Mesenchymal stem cell (in vitro differentiated cells and primary cell): ENCODE data around the gene CDA.

Experiments used
- DNase-seq: peaks from one replicate; pipeline ENCODE4 v3.0.0-alpha.2; 2013
- H2AFZ ChIP-seq: one replicate; pipeline ENCODE4 v1.6.1; 2013; ENCODE audit warnings: low read depth, mild to moderate bottlenecking, control low read depth, inconsistent platforms, low read length, moderate library complexity
- H2AK5ac ChIP-seq: 2 replicates; pipeline ENCODE4 v1.6.1; 2013; ENCODE audit warnings: low read length, moderate library complexity, mild to moderate bottlenecking, inconsistent platforms; ENCODE audit not compliant: severe bottlenecking
- H2BK120ac ChIP-seq: one replicate; pipeline ENCODE4 v1.6.1; 2013; ENCODE audit warnings: low read depth, mild to moderate bottlenecking, inconsistent platforms, low read length, moderate library complexity
- H2BK12ac ChIP-seq, 2 experiments: one replicate each; pipeline ENCODE4 v1.6.1; 2013; ENCODE audit warnings: inconsistent platforms in 2 of 2, low read length in 2 of 2, mild to moderate bottlenecking in 2 of 2, moderate library complexity in 2 of 2, control low read depth in 1 of 2
- H2BK15ac ChIP-seq: one replicate; pipeline ENCODE4 v1.6.1; 2013; ENCODE audit warnings: mild to moderate bottlenecking, low read depth, inconsistent platforms; ENCODE audit not compliant: poor library complexity, severe bottlenecking
- H2BK5ac ChIP-seq: 2 replicates; pipeline ENCODE4 v1.6.1; 2013; ENCODE audit warnings: low read depth, mild to moderate bottlenecking, low read length, control low read depth, inconsistent platforms; ENCODE audit not compliant: poor library complexity, severe bottlenecking
- H3K14ac ChIP-seq, 2 experiments: one replicate each; pipeline ENCODE4 v1.6.1; 2013; ENCODE audit warnings: inconsistent platforms in 2 of 2, low read length in 2 of 2, control low read depth in 1 of 2, mild to moderate bottlenecking in 1 of 2, moderate library complexity in 1 of 2
- H3K18ac ChIP-seq, 2 experiments: one replicate each; pipeline ENCODE4 v1.6.1; 2013; ENCODE audit warnings: inconsistent platforms in 2 of 2, low read length in 2 of 2, control low read depth in 1 of 2, low read depth in 1 of 2, mild to moderate bottlenecking in 1 of 2
- H3K23ac ChIP-seq, 2 experiments: one replicate each; pipeline ENCODE4 v1.6.1; 2013; ENCODE audit warnings: inconsistent platforms in 2 of 2, low read length in 2 of 2, mild to moderate bottlenecking in 2 of 2, moderate library complexity in 2 of 2, control low read depth in 1 of 2
- H3K27ac ChIP-seq: 2 replicates; pipeline ENCODE4 v1.5.1; 2013; ENCODE audit warnings: mild to moderate bottlenecking, moderate library complexity, low read length, control low read depth, inconsistent platforms; ENCODE audit not compliant: poor library complexity, severe bottlenecking
- H3K27me3 ChIP-seq, 2 experiments: 2 replicates each; pipeline versions ENCODE4 v1.6.1 to v1.7.0; 2013; ENCODE audit warnings: low read length in 2 of 2, mild to moderate bottlenecking in 2 of 2, moderate library complexity in 2 of 2, control low read depth in 1 of 2, inconsistent platforms in 1 of 2; ENCODE audit not compliant: control insufficient read depth in 1 of 2, insufficient read depth in 1 of 2
- H3K36me3 ChIP-seq, 2 experiments: 2 replicates each; pipeline versions ENCODE4 v1.6.1 to v1.7.0; 2013; ENCODE audit warnings: low read length in 2 of 2, control low read depth in 1 of 2, inconsistent platforms in 1 of 2, low read depth in 1 of 2, mild to moderate bottlenecking in 1 of 2; ENCODE audit not compliant: insufficient read depth in 2 of 2, control insufficient read depth in 1 of 2
- H3K4ac ChIP-seq, 2 experiments: one replicate each; pipeline ENCODE4 v1.6.1; 2013; ENCODE audit warnings: inconsistent platforms in 2 of 2, low read length in 2 of 2, mild to moderate bottlenecking in 2 of 2, moderate library complexity in 2 of 2, control low read depth in 1 of 2, low read depth in 1 of 2
- H3K4me1 ChIP-seq: 2 replicates; pipeline ENCODE4 v1.6.1; 2013; ENCODE audit warnings: low read depth, low read length, control low read depth; ENCODE audit not compliant: control insufficient read depth, insufficient read depth
- H3K4me2 ChIP-seq: 2 replicates; pipeline ENCODE4 v1.6.1; 2013; ENCODE audit warnings: low read length, mild to moderate bottlenecking, inconsistent platforms; ENCODE audit not compliant: poor library complexity, severe bottlenecking
- H3K4me3 ChIP-seq, 2 experiments: 2 replicates each; pipeline versions ENCODE4 v1.5.1 to v1.7.0; 2013; ENCODE audit warnings: low read length in 2 of 2, mild to moderate bottlenecking in 2 of 2, control low read depth in 1 of 2, low read depth in 1 of 2; ENCODE audit not compliant: insufficient read depth in 1 of 2
- H3K79me1 ChIP-seq: replicated peaks from 2 replicates; pipeline ENCODE4 v1.6.1; 2013; ENCODE audit warnings: mild to moderate bottlenecking, control low read depth, low read length, inconsistent platforms; ENCODE audit not compliant: poor library complexity, severe bottlenecking
- H3K9ac ChIP-seq: 2 replicates; pipeline ENCODE4 v1.7.0; 2013; ENCODE audit warnings: mild to moderate bottlenecking, low read length, moderate library complexity
- H3K9me3 ChIP-seq: 2 replicates; pipeline ENCODE4 v1.7.0; 2013; ENCODE audit warnings: mild to moderate bottlenecking, low read length; ENCODE audit not compliant: control insufficient read depth
- H4K8ac ChIP-seq: one replicate; pipeline ENCODE4 v1.6.1; 2013; ENCODE audit warnings: inconsistent platforms, mild to moderate bottlenecking, low read length, moderate library complexity
- H4K91ac ChIP-seq: one replicate; pipeline ENCODE4 v1.6.1; 2013; ENCODE audit warnings: mild to moderate bottlenecking, low read length, inconsistent platforms
- WGBS: methylation state at CpG from one replicate; pipeline ENCODE4 v1.1.7; 2013; ENCODE audit warnings: mixed read lengths; 5-methylcytosine and 5-hydroxymethylcytosine counted together

CDA gene

DNA sequence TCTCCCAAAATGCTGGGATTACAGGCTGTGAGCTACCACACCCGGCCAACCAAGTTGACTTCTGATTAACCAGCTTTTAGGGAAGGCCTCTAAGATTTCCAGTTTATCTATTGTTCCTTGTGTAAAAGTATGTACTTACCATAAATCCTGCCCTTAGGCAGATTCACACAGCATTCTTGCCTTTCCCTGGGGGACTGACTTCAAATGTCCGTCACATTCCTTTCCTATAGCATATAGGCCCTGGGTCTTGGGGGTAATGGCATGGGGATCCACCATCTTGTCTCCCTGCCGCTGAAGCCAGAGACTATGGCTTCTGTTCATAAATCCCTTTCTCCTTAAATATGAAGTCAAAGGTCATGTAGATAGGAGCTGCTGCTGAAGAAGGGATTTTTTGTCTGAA is 43.5 kb downstream of the CDA start:
- Histone ChIP-seq H4K8ac (no peak overlapping the region), H4K91ac (no peak overlapping the region), H3K9ac (no peak overlapping the region), H3K4me3 (no peak overlapping the region), H2BK5ac (no peak overlapping the region), H2AK5ac (no peak overlapping the region), H3K14ac (no peak overlapping the region), H3K36me3 (peaks cover 8 to 10% of the 10 kb centered on the region in 2 experiments), H2AFZ (no peak overlapping the region), H3K79me1 (peaks cover 11% of the 10 kb centered on the region), H3K18ac (no peak overlapping the region), H3K9me3 (no peaks in the 10 kb centered on the region), H2BK120ac (no peak overlapping the region), H2BK15ac (no peak overlapping the region), H3K27ac (no peak overlapping the region), H3K4me1 (peaks cover 8% of the 10 kb centered on the region), H3K4me2 (no peak overlapping the region), H2BK12ac (no peak overlapping the region), H3K4ac (no peak overlapping the region), H3K23ac (no peak overlapping the region), H3K27me3 (no peaks in the 10 kb centered on the region)
- WGBS = 93% methylated on average over 2 of the region's 3 CpGs
- DNase-seq = no peak

- peaks cover 11% of the 10 kb centered on the region for H3K79me1 ChIP-seq
- H3K4me1 ChIP-seq = peaks cover 8% of the 10 kb centered on the region
- peak within 1 kb of the TSS; percentile 83 to 99 for H3K4me3 ChIP-seq
- peaks cover 17 to 20% of the 10 kb centered on the region in 2 experiments for H3K36me3 ChIP-seq
- H3K27ac ChIP-seq = peak within 1 kb of the TSS; percentile 35
- no peak within 1 kb of the TSS for H2BK120ac ChIP-seq
- WGBS = 3% methylated on average over 70 of the region's 93 CpGs
- peak within 1 kb of the TSS; percentile 15 to 52 for H2BK12ac ChIP-seq
- peak within 1 kb of the TSS; percentile 90 to 94 for H3K18ac ChIP-seq
- peak; percentile 59 for DNase-seq
- H3K4ac ChIP-seq = peak within 1 kb of the TSS; percentile 65 to 85
- peak within 1 kb of the TSS; percentile 80 for H3K9ac ChIP-seq
- no peaks in the 10 kb centered on the region for H3K27me3 ChIP-seq
- H3K9me3 ChIP-seq = no peaks in the 10 kb centered on the region
- H2AK5ac ChIP-seq = no peak within 1 kb of the TSS
- H4K8ac ChIP-seq = peak within 1 kb of the TSS; percentile 93
- peak within 1 kb of the TSS; percentile 72 for H4K91ac ChIP-seq
- peak within 1 kb of the TSS; percentile 87 for H3K4me2 ChIP-seq
- peak within 1 kb of the TSS in 1 of 2 experiments; percentile 57 for H3K23ac ChIP-seq
- H3K14ac ChIP-seq = peak within 1 kb of the TSS in 1 of 2 experiments; percentile 68
- no peak within 1 kb of the TSS for H2BK15ac ChIP-seq
- peak within 1 kb of the TSS; percentile 100 for H2AFZ ChIP-seq
- H2BK5ac ChIP-seq = peak within 1 kb of the TSS; percentile 71
Measured at GRCh38 chr1:20633190-20634064, 44.5 kb downstream of the CDA start, which contains the start of gene PINK1. Gene PINK1, plus strand, starts transcription at chr1:20633458. Its CDS starts 91 bp downstream, at chr1:20633549.

- DNase-seq = no peak
- peak overlapping the region; percentile 87 for H3K4me2 ChIP-seq
- H3K4me3 ChIP-seq = peak overlapping the region; percentile 37 to 83
- H3K4ac ChIP-seq = no peak overlapping the region
- H3K9me3 ChIP-seq = no peaks in the 10 kb centered on the region
- H3K4me1 ChIP-seq = peaks cover 8% of the 10 kb centered on the region
- peaks cover 11% of the 10 kb centered on the region for H3K79me1 ChIP-seq
- peaks cover 23 to 27% of the 10 kb centered on the region in 2 experiments for H3K36me3 ChIP-seq
- H3K27me3 ChIP-seq = no peaks in the 10 kb centered on the region
- H2BK15ac ChIP-seq = no peak overlapping the region
- peak overlapping the region; percentile 35 for H3K27ac ChIP-seq
- no peak overlapping the region for H2BK120ac ChIP-seq
- no peak overlapping the region for H3K18ac ChIP-seq
- H2BK12ac ChIP-seq = no peak overlapping the region
- WGBS = 1% methylated on average over 11 of the region's 11 CpGs
- H4K91ac ChIP-seq = no peak overlapping the region
- H2BK5ac ChIP-seq = no peak overlapping the region
- H3K23ac ChIP-seq = no peak overlapping the region
- no peak overlapping the region for H2AK5ac ChIP-seq
- H2AFZ ChIP-seq = peak overlapping the region; percentile 72
- no peak overlapping the region for H3K14ac ChIP-seq
- peak overlapping the region; percentile 45 for H4K8ac ChIP-seq
- H3K9ac ChIP-seq = peak overlapping the region; percentile 80
Measured at GRCh38 chr1:20634065-20634593, 45.2 kb downstream of the CDA start.

GRCh38 chr1:20634594-20635084 is 45.7 kb downstream of the CDA start:
- peaks cover 28 to 32% of the 10 kb centered on the region in 2 experiments for H3K36me3 ChIP-seq
- H3K23ac ChIP-seq = no peak overlapping the region
- no peaks in the 10 kb centered on the region for H3K27me3 ChIP-seq
- H3K18ac ChIP-seq = no peak overlapping the region
- peak; percentile 54 for DNase-seq
- H2AFZ ChIP-seq = no peak overlapping the region
- H3K4me1 ChIP-seq = peaks cover 8% of the 10 kb centered on the region
- no peak overlapping the region for H3K27ac ChIP-seq
- peaks cover 11% of the 10 kb centered on the region for H3K79me1 ChIP-seq
- H3K9me3 ChIP-seq = no peaks in the 10 kb centered on the region
- no peak overlapping the region for H3K14ac ChIP-seq
- WGBS = 14% methylated on average over 4 of the region's 4 CpGs
- no peak overlapping the region for H2AK5ac ChIP-seq
- no peak overlapping the region for H4K91ac ChIP-seq
- no peak overlapping the region for H2BK120ac ChIP-seq
- H2BK12ac ChIP-seq = no peak overlapping the region
- H4K8ac ChIP-seq = no peak overlapping the region
- H3K4me3 ChIP-seq = peak overlapping the region in 1 of 2 experiments; percentile 83
- H3K4me2 ChIP-seq = peak overlapping the region; percentile 87
- H3K4ac ChIP-seq = no peak overlapping the region
- no peak overlapping the region for H2BK15ac ChIP-seq
- peak overlapping the region; percentile 80 for H3K9ac ChIP-seq
- H2BK5ac ChIP-seq = no peak overlapping the region
